Activated CD4-positive, alpha-beta T cell treated with anti-CD3 and anti-CD28 coated beads, Interleukin-2, amount 50 U/mL, for 1 hour (primary cell): ENCODE measurements around the gene ERGIC1.
"Not testable (repeated sequence)": the region's sequence is repeated elsewhere in the genome, so short reads cannot be mapped to it uniquely, and the experiment has no call there.

Source experiments
- DNase-seq: peaks from one replicate; pipeline ENCODE4 v3.0.0-alpha.2; 2020

ERGIC1 gene

GRCh38 chr5:172801179-172801671 is 32.8 kb upstream of the ERGIC1 start:
- DNase-seq, result no peak

GRCh38 chr5:172802112-172802511 is 31.9 kb upstream of the ERGIC1 start:
- DNase-seq, result no peak

- DNase-seq, result no peak
Measured at GRCh38 chr5:172802567-172803176, 31.4 kb upstream of the ERGIC1 start.

GRCh38 chr5:172805018-172805683 is 28.9 kb upstream of the ERGIC1 start:
- no peak for DNase-seq

GRCh38 chr5:172805736-172806255 is 28.3 kb upstream of the ERGIC1 start:
- DNase-seq, result no peak

GRCh38 chr5:172806897-172807672 is 27.0 kb upstream of the ERGIC1 start:
- peak; percentile 76 for DNase-seq

- no peak for DNase-seq
Measured at GRCh38 chr5:172807766-172808311, 26.2 kb upstream of the ERGIC1 start.

- DNase-seq, result no peak
Measured at GRCh38 chr5:172809774-172810173, 24.3 kb upstream of the ERGIC1 start.

- not testable (repeated sequence) for DNase-seq
Measured at GRCh38 chr5:172810996-172811395, 23.1 kb upstream of the ERGIC1 start.

- no peak for DNase-seq
Measured at GRCh38 chr5:172815631-172816030, 18.4 kb upstream of the ERGIC1 start.

GRCh38 chr5:172816925-172817562 is 17.0 kb upstream of the ERGIC1 start:
- no peak for DNase-seq

GRCh38 chr5:172817664-172818063 is 16.4 kb upstream of the ERGIC1 start:
- DNase-seq, result no peak

GRCh38 chr5:172818081-172818480 is 16.0 kb upstream of the ERGIC1 start:
- DNase-seq, result no peak

GRCh38 chr5:172819569-172819968 is 14.5 kb upstream of the ERGIC1 start:
- no peak for DNase-seq

GRCh38 chr5:172820046-172820767 is 13.8 kb upstream of the ERGIC1 start:
- DNase-seq, result no peak

GRCh38 chr5:172821340-172821985 is 12.6 kb upstream of the ERGIC1 start:
- DNase-seq, result no peak

GRCh38 chr5:172823840-172824362 is 10.2 kb upstream of the ERGIC1 start:
- DNase-seq, result no peak

GRCh38 chr5:172825610-172826204 is 8.3 kb upstream of the ERGIC1 start:
- DNase-seq, result no peak

GRCh38 chr5:172827841-172828240 is 6.2 kb upstream of the ERGIC1 start:
- no peak for DNase-seq

- no peak for DNase-seq
Measured at GRCh38 chr5:172828911-172829431, 5.1 kb upstream of the ERGIC1 start.
